G401 (cell line): Measurements from ENCODE around the gene PAX8. TPM values are rescaled to one million over a fixed set of nuclear protein-coding genes. Genes with fewer than 3 reads are reported as not detected.
"Not testable (repeated sequence)": the region's sequence is repeated elsewhere in the genome, so short reads cannot be mapped to it uniquely, and the experiment has no call there.

ENCODE experiments used
- DNase-seq: peaks from one replicate; pipeline ENCODE4 v3.0.0-alpha.2; 2015; ENCODE audit warnings: low spot score
- in situ Hi-C: cut with HindIII; loops from 2 replicates; pipeline ENCODE4 v1.10.0; 2016; ENCODE audit warnings: low sequenced_read_pairs, mixed read lengths
- total RNA-seq: library from RNA; depleted of rRNA; stranded (reverse); fragments of >200 nt; shearing (Covaris generic); gene quantifications from 2 replicates; pipeline ENCODE4 v1.2.3, GENCODE V29; 2014

The PAX8 gene
- total RNA-seq, 1 experiment from 2014 or later: not detected

GRCh38 chr2:113240915-113241911 lies 37.5 kb downstream of the PAX8 start:
- DNase-seq: peak; percentile 11
- in situ Hi-C loops: no loop called here

GRCh38 chr2:113240150-113240914 lies 38.4 kb downstream of the PAX8 start:
- in situ Hi-C loops: no loop called here
- DNase-seq: peak; percentile 72

- in situ Hi-C loops: no loop called here
- DNase-seq: no peak
Measured at GRCh38 chr2:113238871-113239839, 39.6 kb downstream of the PAX8 start.

GRCh38 chr2:113237604-113238160 lies 41.0 kb downstream of the PAX8 start:
- in situ Hi-C loops: no loop called here
- no peak for DNase-seq

GRCh38 chr2:113236367-113237159 lies 42.2 kb downstream of the PAX8 start:
- no peak for DNase-seq
- in situ Hi-C loops: no loop called here

GRCh38 chr2:113235347-113236226 lies 43.1 kb downstream of the PAX8 start:
- DNase-seq, in situ Hi-C loops: not testable (repeated sequence)

- in situ Hi-C loops: no loop called here
- DNase-seq: no peak
Measured at GRCh38 chr2:113234721-113235346, 43.9 kb downstream of the PAX8 start.

GRCh38 chr2:113233593-113234550 lies 44.8 kb downstream of the PAX8 start:
- in situ Hi-C loops: no loop called here
- DNase-seq: no peak

GRCh38 chr2:113232740-113233139 lies 46.0 kb downstream of the PAX8 start:
- in situ Hi-C loops: no loop called here
- DNase-seq: no peak

- no peak for DNase-seq
- in situ Hi-C loops: no loop called here
Measured at GRCh38 chr2:113232123-113232522, 46.6 kb downstream of the PAX8 start.

- in situ Hi-C loops: no loop called here
Measured at GRCh38 chr2:113231064-113231463, 47.7 kb downstream of the PAX8 start.

GRCh38 chr2:113230531-113230930 lies 48.2 kb downstream of the PAX8 start:
- no peak for DNase-seq
- in situ Hi-C loops: no loop called here

More at GRCh38 chr2:113231064-113231463, 47.7 kb downstream of the PAX8 start:
- DNase-seq: no peak

GRCh38 chr2:113229795-113230194 lies 48.9 kb downstream of the PAX8 start:
- no peak for DNase-seq
- in situ Hi-C loops: no loop called here

GRCh38 chr2:113228991-113229716 lies 49.6 kb downstream of the PAX8 start:
- DNase-seq: no peak
- in situ Hi-C loops: no loop called here

GRCh38 chr2:113228351-113228750 lies 50.4 kb downstream of the PAX8 start:
- in situ Hi-C loops: no loop called here
- DNase-seq: peak; percentile 44
